ENCODE measurements around the gene RNF144A. TPM values are rescaled to one million over a fixed set of nuclear protein-coding genes. Genes with fewer than 3 reads are reported as not detected.

RNF144A gene
- total and polyA plus RNA-seq, 2 of the 13 experiments (the other 11 are each of a cell fraction or from before 2014, with no cell fraction given) = 13.9 to 16.5 TPM

GRCh38 chr2:6927753-6928152 is 10.5 kb downstream of the RNF144A start:
- in situ Hi-C loops (cut with HindIII; ENCODE audit: extremely low pct_ligation_motif_present, low pct_unique_long_range_greater_than_20kb) = no loop called here
- POLR2A ChIA-PET = no interaction called here

More at GRCh38 chr2:6927753-6928152, 10.5 kb downstream of the RNF144A start:
- DNase-seq (ENCODE audit: low spot score) = no peak
- H3K4me2 ChIP-seq (ENCODE audit: low read depth, low read length) = no peak overlapping the region
- no peaks in the 10 kb centered on the region for H3K9me3 ChIP-seq (ENCODE audit: low read length)
- ATAC-seq = no peak
- H3K79me2 ChIP-seq (ENCODE audit: insufficient read depth, low read length) = peaks cover 20% of the 10 kb centered on the region
- H3K4me3 ChIP-seq (replicated peaks in 1 of 3; ENCODE audit: insufficient read depth in 1 of 3, low read depth in 2 of 3, low read length in 3 of 3) = no peak overlapping the region
- CTCF ChIA-PET (ENCODE audit: low intra/inter-chr PET ratio, low total read pairs) = no interaction called here
- H3K27me3 ChIP-seq (ENCODE audit: control insufficient read depth in 1 of 2, insufficient read depth in 2 of 2, low read length in 2 of 2) = no peaks in the 10 kb centered on the region
- FAIRE-seq = peak; percentile 18
- H3K36me3 ChIP-seq (replicated peaks in 1 of 2; ENCODE audit: control insufficient read depth in 1 of 2, insufficient read depth in 2 of 2, low read length in 2 of 2) = no peaks in the 10 kb centered on the region; a peak in 2 of 5 replicates
- WGBS (ENCODE audit: low lambda C conversion rate) = 88% methylated on average over 3 of the region's 3 CpGs
- peaks cover 45% of the 10 kb centered on the region for H3K4me1 ChIP-seq (ENCODE audit: insufficient read depth, low read length)
- TF ChIP-seq NR2F1 (CRISPR knock-in tag; IDR thresholded peaks at IDR 0.05) (no peak), SAFB2 (CRISPR knock-in tag; IDR thresholded peaks at IDR 0.05; ENCODE audit: borderline replicate concordance, low read depth) (no peak), ZNF12 (CRISPR knock-in tag; IDR thresholded peaks at IDR 0.05) (no peak), NR2F2 (IDR thresholded peaks at IDR 0.05; ENCODE audit: borderline replicate concordance, low read depth) (no peak), SMC3 (IDR thresholded peaks at IDR 0.05; ENCODE audit: low read length) (no peak), KAT8 (CRISPR knock-in tag; IDR thresholded peaks at IDR 0.05) (no peak), POLR2AphosphoS5 (IDR thresholded peaks at IDR 0.05; ENCODE audit: low read depth, low read length) (no peak), MATR3 (CRISPR knock-in tag; IDR thresholded peaks at IDR 0.05) (no peak), GATAD2A (CRISPR knock-in tag; IDR thresholded peaks at IDR 0.05) (no peak), ZNF441 (CRISPR knock-in tag; IDR thresholded peaks at IDR 0.05; ENCODE audit: borderline replicate concordance) (no peak), RBM39 (IDR thresholded peaks at IDR 0.05; ENCODE audit: low read depth, low read length, poor library complexity, severe bottlenecking) (no peak), PHF8 (CRISPR knock-in tag; IDR thresholded peaks at IDR 0.05) (no peak), CBX5 (CRISPR knock-in tag; IDR thresholded peaks at IDR 0.05; ENCODE audit: borderline replicate concordance) (no peak)
- TF ChIP-seq, protein P1, sequence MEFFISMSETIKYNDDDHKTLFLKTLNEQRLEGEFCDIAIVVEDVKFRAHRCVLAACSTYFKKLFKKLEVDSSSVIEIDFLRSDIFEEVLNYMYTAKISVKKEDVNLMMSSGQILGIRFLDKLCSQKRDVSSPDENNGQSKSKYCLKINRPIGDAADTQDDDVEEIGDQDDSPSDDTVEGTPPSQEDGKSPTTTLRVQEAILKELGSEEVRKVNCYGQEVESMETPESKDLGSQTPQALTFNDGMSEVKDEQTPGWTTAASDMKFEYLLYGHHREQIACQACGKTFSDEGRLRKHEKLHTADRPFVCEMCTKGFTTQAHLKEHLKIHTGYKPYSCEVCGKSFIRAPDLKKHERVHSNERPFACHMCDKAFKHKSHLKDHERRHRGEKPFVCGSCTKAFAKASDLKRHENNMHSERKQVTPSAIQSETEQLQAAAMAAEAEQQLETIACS (CRISPR knock-in tag; IDR thresholded peaks at IDR 0.05) = no peak
- TF ChIP-seq, protein P2, sequence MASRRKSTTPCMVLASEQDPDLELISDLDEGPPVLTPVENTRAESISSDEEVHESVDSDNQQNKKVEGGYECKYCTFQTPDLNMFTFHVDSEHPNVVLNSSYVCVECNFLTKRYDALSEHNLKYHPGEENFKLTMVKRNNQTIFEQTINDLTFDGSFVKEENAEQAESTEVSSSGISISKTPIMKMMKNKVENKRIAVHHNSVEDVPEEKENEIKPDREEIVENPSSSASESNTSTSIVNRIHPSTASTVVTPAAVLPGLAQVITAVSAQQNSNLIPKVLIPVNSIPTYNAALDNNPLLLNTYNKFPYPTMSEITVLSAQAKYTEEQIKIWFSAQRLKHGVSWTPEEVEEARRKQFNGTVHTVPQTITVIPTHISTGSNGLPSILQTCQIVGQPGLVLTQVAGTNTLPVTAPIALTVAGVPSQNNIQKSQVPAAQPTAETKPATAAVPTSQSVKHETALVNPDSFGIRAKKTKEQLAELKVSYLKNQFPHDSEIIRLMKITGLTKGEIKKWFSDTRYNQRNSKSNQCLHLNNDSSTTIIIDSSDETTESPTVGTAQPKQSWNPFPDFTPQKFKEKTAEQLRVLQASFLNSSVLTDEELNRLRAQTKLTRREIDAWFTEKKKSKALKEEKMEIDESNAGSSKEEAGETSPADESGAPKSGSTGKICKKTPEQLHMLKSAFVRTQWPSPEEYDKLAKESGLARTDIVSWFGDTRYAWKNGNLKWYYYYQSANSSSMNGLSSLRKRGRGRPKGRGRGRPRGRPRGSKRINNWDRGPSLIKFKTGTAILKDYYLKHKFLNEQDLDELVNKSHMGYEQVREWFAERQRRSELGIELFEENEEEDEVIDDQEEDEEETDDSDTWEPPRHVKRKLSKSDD (CRISPR knock-in tag; IDR thresholded peaks at IDR 0.05; ENCODE audit: low read depth) = no peak
- TF ChIP-seq, protein P3, sequence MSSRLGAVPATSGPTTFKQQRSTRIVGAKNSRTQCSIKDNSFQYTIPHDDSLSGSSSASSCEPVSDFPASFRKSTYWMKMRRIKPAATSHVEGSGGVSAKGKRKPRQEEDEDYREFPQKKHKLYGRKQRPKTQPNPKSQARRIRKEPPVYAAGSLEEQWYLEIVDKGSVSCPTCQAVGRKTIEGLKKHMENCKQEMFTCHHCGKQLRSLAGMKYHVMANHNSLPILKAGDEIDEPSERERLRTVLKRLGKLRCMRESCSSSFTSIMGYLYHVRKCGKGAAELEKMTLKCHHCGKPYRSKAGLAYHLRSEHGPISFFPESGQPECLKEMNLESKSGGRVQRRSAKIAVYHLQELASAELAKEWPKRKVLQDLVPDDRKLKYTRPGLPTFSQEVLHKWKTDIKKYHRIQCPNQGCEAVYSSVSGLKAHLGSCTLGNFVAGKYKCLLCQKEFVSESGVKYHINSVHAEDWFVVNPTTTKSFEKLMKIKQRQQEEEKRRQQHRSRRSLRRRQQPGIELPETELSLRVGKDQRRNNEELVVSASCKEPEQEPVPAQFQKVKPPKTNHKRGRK (CRISPR knock-in tag; IDR thresholded peaks at IDR 0.05) = no peak
- TF ChIP-seq, protein P4, sequence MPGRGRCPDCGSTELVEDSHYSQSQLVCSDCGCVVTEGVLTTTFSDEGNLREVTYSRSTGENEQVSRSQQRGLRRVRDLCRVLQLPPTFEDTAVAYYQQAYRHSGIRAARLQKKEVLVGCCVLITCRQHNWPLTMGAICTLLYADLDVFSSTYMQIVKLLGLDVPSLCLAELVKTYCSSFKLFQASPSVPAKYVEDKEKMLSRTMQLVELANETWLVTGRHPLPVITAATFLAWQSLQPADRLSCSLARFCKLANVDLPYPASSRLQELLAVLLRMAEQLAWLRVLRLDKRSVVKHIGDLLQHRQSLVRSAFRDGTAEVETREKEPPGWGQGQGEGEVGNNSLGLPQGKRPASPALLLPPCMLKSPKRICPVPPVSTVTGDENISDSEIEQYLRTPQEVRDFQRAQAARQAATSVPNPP (CRISPR knock-in tag; IDR thresholded peaks at IDR 0.05) = no peak
- TF ChIP-seq, protein P5, sequence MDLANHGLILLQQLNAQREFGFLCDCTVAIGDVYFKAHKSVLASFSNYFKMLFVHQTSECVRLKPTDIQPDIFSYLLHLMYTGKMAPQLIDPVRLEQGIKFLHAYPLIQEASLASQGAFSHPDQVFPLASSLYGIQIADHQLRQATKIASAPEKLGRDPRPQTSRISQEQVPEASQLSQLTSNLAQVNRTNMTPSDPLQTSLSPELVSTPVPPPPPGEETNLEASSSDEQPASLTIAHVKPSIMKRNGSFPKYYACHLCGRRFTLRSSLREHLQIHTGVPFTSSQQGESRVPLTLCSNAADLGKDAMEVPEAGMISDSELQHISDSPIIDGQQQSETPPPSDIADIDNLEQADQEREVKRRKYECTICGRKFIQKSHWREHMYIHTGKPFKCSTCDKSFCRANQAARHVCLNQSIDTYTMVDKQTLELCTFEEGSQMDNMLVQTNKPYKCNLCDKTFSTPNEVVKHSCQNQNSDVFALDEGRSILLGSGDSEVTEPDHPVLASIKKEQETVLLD (CRISPR knock-in tag; IDR thresholded peaks at IDR 0.05; ENCODE audit: low read depth) = no peak
- no peak overlapping the region for H3K27ac ChIP-seq (ENCODE audit: extremely low read length, insufficient read depth, low read length)
- H4K20me1 ChIP-seq (ENCODE audit: insufficient read depth, low read length) = no peaks in the 10 kb centered on the region; the same call in none of the 2 replicates
- H3K9ac ChIP-seq (ENCODE audit: insufficient read depth, low read depth, low read length) = no peak overlapping the region
- no TSS peak for BruUV-seq (replicated peaks)
- no peak overlapping the region for H2AFZ ChIP-seq (ENCODE audit: low read length)
- intact Hi-C loops (cut with micrococcal nuclease; ENCODE audit: unreplicated experiment) = no loop called here

All from HepG2 (cell line).